K562 (cell line): ENCODE data around the gene OR9I1. TPM values are rescaled to one million over a fixed set of nuclear protein-coding genes. Genes with fewer than 3 reads are reported as not detected.

Experiments
- ATAC-seq: fragments of 200-7000 bp; cut with Tn5 transposase; 3 replicates; pipeline ENCODE4 v1.9.1; 2020; ENCODE audit warnings: moderate library complexity
- Bru-seq: library from RNA; stranded (reverse); fragments of 400-500 nt; gene quantifications from one replicate; lab custom pipeline; 2021; lab: Mats Ljungman, UMichigan
- BruChase-seq, 2 experiments: library from RNA; stranded (reverse); fragments of 400-500 nt; gene quantifications; one replicate each; lab custom pipeline; 2021; lab: Mats Ljungman, UMichigan
- BruUV-seq: library from RNA; stranded (reverse); fragments of 400-500 nt; replicated peaks from 2 replicates; lab custom pipeline; 2021; lab: Mats Ljungman, UMichigan
- CTCF ChIA-PET: fragments of 300-600 bp; formaldehyde crosslinking; extraction: SDS; loops from one replicate; lab custom pipeline; 2021; ENCODE audit warnings: low intra/inter-chr PET ratio; lab: Yijun Ruan, JAX
- POLR2A ChIA-PET: fragments of 300-600, 350-650 bp; sonication (Branson Sonifier 250); formaldehyde crosslinking; extraction: SDS; loops from one replicate; lab custom pipeline; 2021; ENCODE audit warnings: antibody characterized with exemption, inconsistent platforms; lab: Yijun Ruan, JAX
- DNase-seq, 4 experiments: peaks; one replicate each; pipeline versions ENCODE4 v3.0.0 to v3.0.0-alpha.2; 2011 to 2018; ENCODE audit warnings: low spot score in 3 of 4, mixed read lengths in 3 of 4; ENCODE audit errors: extremely low read depth in 1 of 4
- FAIRE-seq: peaks from 2 replicates; lab custom pipeline; 2011; peaks lifted over from hg19 to GRCh38; lab: Jason Lieb, UNC
- H2AFZ ChIP-seq: 2 replicates; pipeline ENCODE4 v1.6.0; 2011; ENCODE audit warnings: low read depth, low read length, control low read depth, inconsistent platforms
- H3K27ac ChIP-seq: fragments of 200-600 bp; 3 replicates; pipeline ENCODE4 v1.8.0; 2011; ENCODE audit warnings: low read depth, mild to moderate bottlenecking, control low read depth, inconsistent platforms, low read length, moderate library complexity, mixed read lengths; ENCODE audit errors: extremely low read depth
- H3K27me3 ChIP-seq, 2 experiments: fragments of 300-600 bp in 1 of 2; 2 replicates in 1 of 2; 3 replicates in 1 of 2; pipeline versions ENCODE4 v1.6.0 to v1.8.0; 2011; ENCODE audit warnings: inconsistent platforms in 2 of 2, low read length in 2 of 2, mild to moderate bottlenecking in 1 of 2, mixed read lengths in 1 of 2, moderate library complexity in 1 of 2; ENCODE audit not compliant: control insufficient read depth in 2 of 2, insufficient read depth in 2 of 2
- H3K36me3 ChIP-seq: fragments of 300-600 bp; 3 replicates; pipeline ENCODE4 v1.8.0; 2011; ENCODE audit warnings: mild to moderate bottlenecking, low read length, inconsistent platforms; ENCODE audit not compliant: control insufficient read depth, insufficient read depth
- H3K4me1 ChIP-seq, 2 experiments: fragments of 200-600 bp in 1 of 2; replicated peaks in 1 of 2; 2 replicates in 1 of 2; 3 replicates in 1 of 2; pipeline versions ENCODE4 v1.5.1 to v1.8.0; 2011; ENCODE audit warnings: inconsistent platforms in 2 of 2, low read length in 2 of 2, mild to moderate bottlenecking in 1 of 2, mixed read lengths in 1 of 2, moderate library complexity in 1 of 2; ENCODE audit not compliant: control insufficient read depth in 2 of 2, insufficient read depth in 2 of 2
- H3K4me2 ChIP-seq: 2 replicates; pipeline ENCODE4 v1.6.1; 2011; ENCODE audit warnings: low read length, control low read depth, inconsistent platforms, mixed read lengths; ENCODE audit not compliant: insufficient read depth
- H3K4me3 ChIP-seq: fragments of 200-600 bp; sonication (generic), shearing (Covaris generic); 2 replicates; pipeline ENCODE4 v1.5.1; 2016; ENCODE audit warnings: control low read depth, inconsistent platforms
- H3K79me2 ChIP-seq: fragments of 200-600 bp; 3 replicates; pipeline ENCODE4 v1.8.0; 2011; ENCODE audit warnings: low read length, inconsistent platforms; ENCODE audit not compliant: control insufficient read depth, insufficient read depth
- H3K9ac ChIP-seq, 2 experiments: 2 replicates each; pipeline versions ENCODE4 v1.6.0 to v1.6.1; 2011; ENCODE audit warnings: low read depth in 2 of 2, low read length in 2 of 2, control low read depth in 1 of 2, inconsistent platforms in 1 of 2, mild to moderate bottlenecking in 1 of 2, mixed read lengths in 1 of 2; ENCODE audit not compliant: insufficient read depth in 1 of 2
- H3K9me1 ChIP-seq: one replicate; pipeline ENCODE4 v1.6.0; 2011; ENCODE audit warnings: inconsistent platforms, mild to moderate bottlenecking, low read length, moderate library complexity; ENCODE audit not compliant: control insufficient read depth, insufficient read depth
- H3K9me3 ChIP-seq: replicated peaks from 2 replicates; pipeline ENCODE4 v1.5.1; 2011; ENCODE audit warnings: low read depth, low read length, inconsistent platforms; ENCODE audit not compliant: control insufficient read depth, insufficient read depth
- H4K20me1 ChIP-seq: replicated peaks from 2 replicates; pipeline ENCODE4 v1.6.1; 2011; ENCODE audit warnings: low read length, inconsistent platforms, mixed read lengths; ENCODE audit not compliant: control insufficient read depth, insufficient read depth
- TBP ChIP-seq: optimal IDR thresholded peaks from 2 replicates; pipeline ENCODE3; 2011; ENCODE audit warnings: low read depth, low read length, improper control_type of control experiment
- WGBS: fragments of 100-300 bp; shearing (Covaris generic); methylation state at CpG from one replicate; pipeline ENCODE4 v1.1.6; 2016; ENCODE audit warnings: low coverage, mixed read lengths; ENCODE audit not compliant: insufficient coverage; ENCODE audit errors: missing lambda C conversion rate; 5-methylcytosine and 5-hydroxymethylcytosine counted together
- in situ Hi-C: fragments of 300-500 bp; cut with MboI; formaldehyde crosslinking; loops from 4 replicates; pipeline ENCODE4 v1.15.0; 2018; ENCODE audit warnings: inconsistent platforms, mixed read lengths
- intact Hi-C: fragments of 100-400 bp; cut with micrococcal nuclease; formaldehyde crosslinking; loops from 2 replicates; pipeline ENCODE4 v1.14.2; 2022
- long read RNA-seq, 3 experiments: library from polyadenylated mRNA in 2 of 3; library from RNA in 1 of 3; unstranded in 2 of 3; stranded (forward) in 1 of 3; transcript quantifications; one replicate each; pipeline ENCODE4 v2.0.0, GENCODE V29; 2019 to 2022
- polyA minus RNA-seq, 3 experiments: library from RNA; depleted of rRNA, polyadenylated mRNA; stranded (reverse); fragments of >200 nt; gene quantifications; 2 replicates each; pipeline ENCODE4 v1.2.3, GENCODE V29; 2011
- polyA plus RNA-seq, 8 experiments: library from polyadenylated mRNA; depleted of rRNA in 4 of 8; stranded (reverse) in 5 of 8; unstranded in 3 of 8; fragments of >200 nt; fragmentation: Nextera tagmentation in 2 of 8; fragmentation: Illumina TruSeq in 1 of 8; extraction: Ambion mirVana in 2 of 8; extraction: Trizol in 1 of 8; gene quantifications; 2 replicates each; pipeline versions ENCODE4 v1.2.1 to v1.2.3, GENCODE V29; 2011 to 2014; ENCODE audit warnings: inconsistent platforms in 1 of 8, missing spikeins in 1 of 8
- total RNA-seq, 7 experiments: library from RNA; depleted of rRNA in 6 of 7; stranded (reverse); fragments of >200 nt in 6 of 7; fragmentation: Illumina TruSeq in 2 of 7; extraction: Trizol in 2 of 7; gene quantifications; 2 replicates each; pipeline versions ENCODE4 v1.2.1 to v1.2.3, GENCODE V29; 2011 to 2021; ENCODE audit warnings: low replicate concordance in 1 of 7
- TF ChIP-seq, protein P1 (sequence below), 2 experiments: fragments of 450-650 bp; formaldehyde crosslinking in 1 of 2; IDR thresholded peaks; 2 replicates each; pipeline versions ENCODE4 v1.4.0 to v1.6.1; 2014 to 2020; ENCODE audit warnings: mild to moderate bottlenecking in 2 of 2, borderline replicate concordance in 1 of 2, low read depth in 1 of 2
- TF ChIP-seq, protein P2 (sequence below): fragments of 450-650 bp; formaldehyde crosslinking; IDR thresholded peaks from 2 replicates; pipeline ENCODE4 v1.4.0; 2020; ENCODE audit warnings: mild to moderate bottlenecking, moderate library complexity

The OR9I1 gene, protein sequence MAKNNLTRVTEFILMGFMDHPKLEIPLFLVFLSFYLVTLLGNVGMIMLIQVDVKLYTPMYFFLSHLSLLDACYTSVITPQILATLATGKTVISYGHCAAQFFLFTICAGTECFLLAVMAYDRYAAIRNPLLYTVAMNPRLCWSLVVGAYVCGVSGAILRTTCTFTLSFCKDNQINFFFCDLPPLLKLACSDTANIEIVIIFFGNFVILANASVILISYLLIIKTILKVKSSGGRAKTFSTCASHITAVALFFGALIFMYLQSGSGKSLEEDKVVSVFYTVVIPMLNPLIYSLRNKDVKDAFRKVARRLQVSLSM
- not detected in 2 replicates for total RNA-seq (2011; cell fraction: chromatin; rRNA removed; ENCODE audit: low replicate concordance)
- total RNA-seq (2011; cell fraction: nucleolus; rRNA removed) = not detected in 2 replicates
- not detected in 2 replicates for total RNA-seq (2011; cell fraction: nucleoplasm; rRNA removed)
- total RNA-seq (2014; rRNA removed) (not detected in 2 replicates), total RNA-seq (2014; rRNA removed; fragmentation: Illumina TruSeq; extraction: Trizol) (not detected in 2 replicates), total RNA-seq (2015; rRNA removed; fragmentation: Illumina TruSeq; extraction: Trizol) (not detected in 2 replicates), total RNA-seq (2021) (not detected in 2 replicates), polyA plus RNA-seq (2011; rRNA removed) (not detected in 2 replicates), polyA plus RNA-seq (2014; fragmentation: Illumina TruSeq; extraction: Trizol) (not detected in 2 replicates), polyA plus RNA-seq (2014; fragmentation: Nextera tagmentation; extraction: Ambion mirVana) (not detected), polyA plus RNA-seq (2014; rRNA removed) (not detected in 2 replicates), polyA minus RNA-seq (2011; rRNA and poly(A)+ RNA removed) (not detected in 2 replicates), Bru-seq, nascent RNA (not detected), BruChase-seq, experiment 1, labeled RNA remaining after a 2-hour chase (not detected), BruChase-seq, experiment 2, labeled RNA remaining after a 6-hour chase (not detected)
- not detected in 2 replicates for polyA plus RNA-seq (2011; cell fraction: cytosol; rRNA removed)
- polyA plus RNA-seq (2011; cell fraction: nucleus; rRNA removed) = not detected in 2 replicates
- polyA plus RNA-seq (2012) = not detected in 2 replicates
- not detected in 2 replicates for polyA minus RNA-seq (2011; cell fraction: cytosol; rRNA and poly(A)+ RNA removed)
- polyA minus RNA-seq (2011; cell fraction: nucleus; rRNA and poly(A)+ RNA removed) = not detected in 2 replicates
- long read RNA-seq, experiment 1 = 0 reads
- long read RNA-seq, experiment 2 = 0 reads
- long read RNA-seq, experiment 3 = 0 reads

DNA sequence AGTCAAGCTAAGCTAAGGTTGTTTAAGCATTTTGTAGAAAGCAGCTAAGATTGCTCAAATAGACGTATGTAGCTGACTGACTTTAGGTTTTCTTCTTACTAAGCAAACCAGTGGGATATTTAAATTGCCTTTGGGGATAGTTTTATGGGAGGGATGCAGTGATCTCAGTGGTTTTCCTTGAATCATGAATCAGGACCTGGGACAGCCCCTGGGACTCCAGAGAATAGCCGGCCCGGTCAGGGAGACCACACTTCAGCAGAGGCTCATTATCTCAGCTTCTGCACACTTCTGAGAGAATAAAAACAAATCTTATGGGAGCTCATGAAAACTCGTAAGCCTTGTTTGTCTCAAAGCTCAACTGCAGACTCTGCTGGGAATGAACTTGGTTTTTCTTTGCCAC lies at the start of gene OR9I1:
Gene OR9I1 (minus strand): TSS at position 62 of the 400 bp plus-strand sequence. CDS start 6,086 bp downstream, outside the sequence.
- in situ Hi-C loops = no loop called here
- WGBS = 0% methylated on average over 4 of the region's 4 CpGs

More for the DNA sequence above, at the start of gene OR9I1:
- Histone ChIP-seq H3K9ac (no peak within 1 kb of the TSS), H3K27me3 (no peaks in the 10 kb centered on the region), H3K9me3 (no peaks in the 10 kb centered on the region), H4K20me1 (no peaks in the 10 kb centered on the region), H3K9me1 (no peaks in the 10 kb centered on the region), H3K4me1 (no peaks in the 10 kb centered on the region), H3K4me2 (no peak within 1 kb of the TSS), H2AFZ (no peak within 1 kb of the TSS), H3K27ac (no peak within 1 kb of the TSS), H3K36me3 (no peaks in the 10 kb centered on the region), H3K4me3 (no peak within 1 kb of the TSS), H3K79me2 (no peaks in the 10 kb centered on the region)
- CTCF ChIA-PET = no interaction called here
- BruUV-seq = no TSS peak
- POLR2A ChIA-PET = no interaction called here
- no peak for FAIRE-seq
- no peak for TF ChIP-seq TBP
- TF ChIP-seq, protein P1, sequence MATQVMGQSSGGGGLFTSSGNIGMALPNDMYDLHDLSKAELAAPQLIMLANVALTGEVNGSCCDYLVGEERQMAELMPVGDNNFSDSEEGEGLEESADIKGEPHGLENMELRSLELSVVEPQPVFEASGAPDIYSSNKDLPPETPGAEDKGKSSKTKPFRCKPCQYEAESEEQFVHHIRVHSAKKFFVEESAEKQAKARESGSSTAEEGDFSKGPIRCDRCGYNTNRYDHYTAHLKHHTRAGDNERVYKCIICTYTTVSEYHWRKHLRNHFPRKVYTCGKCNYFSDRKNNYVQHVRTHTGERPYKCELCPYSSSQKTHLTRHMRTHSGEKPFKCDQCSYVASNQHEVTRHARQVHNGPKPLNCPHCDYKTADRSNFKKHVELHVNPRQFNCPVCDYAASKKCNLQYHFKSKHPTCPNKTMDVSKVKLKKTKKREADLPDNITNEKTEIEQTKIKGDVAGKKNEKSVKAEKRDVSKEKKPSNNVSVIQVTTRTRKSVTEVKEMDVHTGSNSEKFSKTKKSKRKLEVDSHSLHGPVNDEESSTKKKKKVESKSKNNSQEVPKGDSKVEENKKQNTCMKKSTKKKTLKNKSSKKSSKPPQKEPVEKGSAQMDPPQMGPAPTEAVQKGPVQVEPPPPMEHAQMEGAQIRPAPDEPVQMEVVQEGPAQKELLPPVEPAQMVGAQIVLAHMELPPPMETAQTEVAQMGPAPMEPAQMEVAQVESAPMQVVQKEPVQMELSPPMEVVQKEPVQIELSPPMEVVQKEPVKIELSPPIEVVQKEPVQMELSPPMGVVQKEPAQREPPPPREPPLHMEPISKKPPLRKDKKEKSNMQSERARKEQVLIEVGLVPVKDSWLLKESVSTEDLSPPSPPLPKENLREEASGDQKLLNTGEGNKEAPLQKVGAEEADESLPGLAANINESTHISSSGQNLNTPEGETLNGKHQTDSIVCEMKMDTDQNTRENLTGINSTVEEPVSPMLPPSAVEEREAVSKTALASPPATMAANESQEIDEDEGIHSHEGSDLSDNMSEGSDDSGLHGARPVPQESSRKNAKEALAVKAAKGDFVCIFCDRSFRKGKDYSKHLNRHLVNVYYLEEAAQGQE (IDR thresholded peaks at IDR 0.05; ENCODE audit: borderline replicate concordance) = peak; percentile 43
- TF ChIP-seq, protein P1 (CRISPR knock-in tag; IDR thresholded peaks at IDR 0.05; ENCODE audit: low read depth) = no peak
- TF ChIP-seq, protein P2, sequence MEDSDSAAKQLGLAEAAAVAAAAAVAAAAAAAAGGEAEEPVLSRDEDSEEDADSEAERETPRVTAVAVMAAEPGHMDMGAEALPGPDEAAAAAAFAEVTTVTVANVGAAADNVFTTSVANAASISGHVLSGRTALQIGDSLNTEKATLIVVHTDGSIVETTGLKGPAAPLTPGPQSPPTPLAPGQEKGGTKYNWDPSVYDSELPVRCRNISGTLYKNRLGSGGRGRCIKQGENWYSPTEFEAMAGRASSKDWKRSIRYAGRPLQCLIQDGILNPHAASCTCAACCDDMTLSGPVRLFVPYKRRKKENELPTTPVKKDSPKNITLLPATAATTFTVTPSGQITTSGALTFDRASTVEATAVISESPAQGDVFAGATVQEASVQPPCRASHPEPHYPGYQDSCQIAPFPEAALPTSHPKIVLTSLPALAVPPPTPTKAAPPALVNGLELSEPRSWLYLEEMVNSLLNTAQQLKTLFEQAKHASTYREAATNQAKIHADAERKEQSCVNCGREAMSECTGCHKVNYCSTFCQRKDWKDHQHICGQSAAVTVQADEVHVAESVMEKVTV (CRISPR knock-in tag) = no peak
- TF ChIP-seq, all 486 proteins: peak for 1
- no peak for DNase-seq
- ATAC-seq = no peak
- intact Hi-C loops = no loop called here
